Thymus (tissue), 11 donors: ENCODE results near the gene CRCP. TPM values are rescaled to one million over a fixed set of nuclear protein-coding genes. Genes with fewer than 3 reads are reported as not detected.
"Not testable (repeated sequence)": the region's sequence is repeated elsewhere in the genome, so short reads cannot be mapped to it uniquely, and the experiment has no call there.

ENCODE experiments used
- DNase-seq, 9 donors: peaks; one replicate each; pipeline ENCODE4 v3.0.0-alpha.2; 2013; ENCODE audit warnings: low spot score in 9 of 9, low read depth in 6 of 9, missing footprints in 1 of 9
- H3K27ac ChIP-seq, 2 donors: one replicate each; pipeline ENCODE4 v1.5.1; 2013; ENCODE audit warnings: control low read depth in 1 of 2, low read depth in 1 of 2, low read length in 1 of 2, mild to moderate bottlenecking in 1 of 2, moderate library complexity in 1 of 2
- H3K27me3 ChIP-seq, 2 donors: one replicate each; pipeline ENCODE4 v1.5.1; 2013; ENCODE audit warnings: low read length in 1 of 2; ENCODE audit not compliant: control insufficient read depth in 2 of 2, insufficient read depth in 1 of 2
- H3K36me3 ChIP-seq, 2 donors: one replicate each; pipeline ENCODE4 v1.5.1; 2013; ENCODE audit warnings: low read length in 1 of 2, mild to moderate bottlenecking in 1 of 2, moderate library complexity in 1 of 2; ENCODE audit not compliant: control insufficient read depth in 2 of 2, insufficient read depth in 2 of 2
- H3K4me1 ChIP-seq, 2 donors: one replicate each; pipeline ENCODE4 v1.5.1; 2013; ENCODE audit warnings: low read length in 2 of 2; ENCODE audit not compliant: control insufficient read depth in 2 of 2, insufficient read depth in 2 of 2
- H3K4me3 ChIP-seq, 2 donors: one replicate each; pipeline ENCODE4 v1.5.1; 2013; ENCODE audit warnings: low read length in 2 of 2, control low read depth in 1 of 2, mild to moderate bottlenecking in 1 of 2
- H3K9me3 ChIP-seq, 2 donors: one replicate each; pipeline ENCODE4 v1.5.1; 2013; ENCODE audit warnings: low read length in 1 of 2, mild to moderate bottlenecking in 1 of 2; ENCODE audit not compliant: control insufficient read depth in 2 of 2, insufficient read depth in 1 of 2
- WGBS: extraction: QIAGEN DNeasy Blood & Tissue Kit; methylation state at CpG from one replicate; pipeline ENCODE4 v1.1.7; 2013; 5-methylcytosine and 5-hydroxymethylcytosine counted together
- polyA plus RNA-seq: library from polyadenylated mRNA; stranded (reverse); fragments of 200-250 nt; gene quantifications from one replicate; pipeline ENCODE4 v1.2.3, GENCODE V29; 2013
- total RNA-seq: library from RNA; stranded (reverse); fragments of 120-200 nt; gene quantifications from one replicate; pipeline ENCODE4 v1.2.4, GENCODE V29; 2013
- donor health status: healthy.

CRCP gene
- total and polyA plus RNA-seq, 2 donors, result 18.8 to 23.6 TPM

- no peak overlapping the region for H3K4me3 ChIP-seq
- H3K4me1 ChIP-seq, result no peaks in the 10 kb centered on the region
- no peak overlapping the region for H3K27ac ChIP-seq
- WGBS, result 99% methylated on average over 9 of the region's 9 CpGs
- peaks cover 0 to 4% of the 10 kb centered on the region in 2 donors for H3K36me3 ChIP-seq
- H3K9me3 ChIP-seq, result no peaks in the 10 kb centered on the region
- no peak for DNase-seq
- H3K27me3 ChIP-seq, result no peaks in the 10 kb centered on the region
These were observed 8.5 kb downstream of the CRCP start for GRCh38 chr7:66123175-66123528.

GRCh38 chr7:66124569-66124861, 9.9 kb downstream of the CRCP start:
- H3K36me3 ChIP-seq, H3K9me3 ChIP-seq, H3K27ac ChIP-seq, H3K4me3 ChIP-seq, DNase-seq, H3K4me1 ChIP-seq, H3K27me3 ChIP-seq: not testable (repeated sequence)
- 97% methylated on average over 5 of the region's 5 CpGs for WGBS

GRCh38 chr7:66125052-66125694, 10.5 kb downstream of the CRCP start:
- 54% methylated on average over 4 of the region's 4 CpGs for WGBS
- Histone ChIP-seq H3K27ac (no peak overlapping the region), H3K9me3 (no peaks in the 10 kb centered on the region), H3K36me3 (no peaks in the 10 kb centered on the region), H3K4me1 (no peaks in the 10 kb centered on the region), H3K27me3 (no peaks in the 10 kb centered on the region), H3K4me3 (no peak overlapping the region)
- no peak for DNase-seq

GRCh38 chr7:66125781-66126352, 11.2 kb downstream of the CRCP start:
- not testable (repeated sequence) for H3K27me3 ChIP-seq, H3K9me3 ChIP-seq, H3K27ac ChIP-seq, H3K4me1 ChIP-seq, DNase-seq, H3K36me3 ChIP-seq, H3K4me3 ChIP-seq
- WGBS, result 93% methylated on average over 6 of the region's 6 CpGs

- H3K27ac ChIP-seq, H3K4me3 ChIP-seq, H3K27me3 ChIP-seq, H3K9me3 ChIP-seq, DNase-seq, H3K4me1 ChIP-seq: not testable (repeated sequence)
- H3K36me3 ChIP-seq, result peaks cover 10 to 17% of the 10 kb centered on the region in 2 donors
- 96% methylated on average over 3 of the region's 3 CpGs for WGBS
These were observed 12.5 kb downstream of the CRCP start for GRCh38 chr7:66127172-66127571.

GRCh38 chr7:66138994-66139752, 24.5 kb downstream of the CRCP start:
- Histone ChIP-seq H3K36me3 (peaks cover 27 to 54% of the 10 kb centered on the region in 2 donors), H3K9me3 (peaks cover 0 to 1% of the 10 kb centered on the region in 2 donors), H3K27me3 (no peaks in the 10 kb centered on the region), H3K27ac (no peak overlapping the region), H3K4me3 (no peak overlapping the region), H3K4me1 (no peaks in the 10 kb centered on the region)
- DNase-seq, result no peak
- 95% methylated on average over 8 of the region's 8 CpGs for WGBS

GRCh38 chr7:66140924-66141323, 26.3 kb downstream of the CRCP start:
- H3K27ac ChIP-seq, result no peak overlapping the region
- WGBS, result 91% methylated on average over 4 of the region's 4 CpGs
- DNase-seq, result no peak

GRCh38 chr7:66142334-66142733, 27.7 kb downstream of the CRCP start:
- Histone ChIP-seq H3K9me3 (peaks cover 0 to 1% of the 10 kb centered on the region in 2 donors), H3K27ac (no peak overlapping the region), H3K27me3 (no peaks in the 10 kb centered on the region), H3K36me3 (peaks cover 38 to 56% of the 10 kb centered on the region in 2 donors), H3K4me1 (no peaks in the 10 kb centered on the region), H3K4me3 (no peak overlapping the region)
- no peak for DNase-seq
- WGBS, result 98% methylated on average over 3 of the region's 3 CpGs

More at GRCh38 chr7:66140924-66141323, 26.3 kb downstream of the CRCP start:
- no peaks in the 10 kb centered on the region for H3K4me1 ChIP-seq
- peaks cover 0 to 1% of the 10 kb centered on the region in 2 donors for H3K9me3 ChIP-seq
- H3K27me3 ChIP-seq, result no peaks in the 10 kb centered on the region
- no peak overlapping the region for H3K4me3 ChIP-seq
- peaks cover 31 to 57% of the 10 kb centered on the region in 2 donors for H3K36me3 ChIP-seq

- H3K36me3 ChIP-seq, result peaks cover 41 to 57% of the 10 kb centered on the region in 2 donors
- no peak overlapping the region for H3K27ac ChIP-seq
- no peak for DNase-seq
- no peaks in the 10 kb centered on the region for H3K4me1 ChIP-seq
- H3K9me3 ChIP-seq, result peaks cover 0 to 1% of the 10 kb centered on the region in 2 donors
- no peaks in the 10 kb centered on the region for H3K27me3 ChIP-seq
- 91% methylated on average over 5 of the region's 5 CpGs for WGBS
- no peak overlapping the region for H3K4me3 ChIP-seq
These were observed 28.3 kb downstream of the CRCP start for GRCh38 chr7:66142996-66143395.
